Liver (tissue), 9 donors: Measurements from ENCODE around the gene SPRY2. TPM values are rescaled to one million over a fixed set of nuclear protein-coding genes. Genes with fewer than 3 reads are reported as not detected.

Experiments
- DNase-seq: peaks from one replicate; pipeline ENCODE4 v3.0.0-alpha.2; 2017; ENCODE audit warnings: low spot score
- H3K27ac ChIP-seq, 2 donors: one replicate each; pipeline ENCODE4 v1.7.0; 2013; ENCODE audit warnings: inconsistent platforms in 2 of 2, low read length in 2 of 2, control low read depth in 1 of 2, low read depth in 1 of 2, mild to moderate bottlenecking in 1 of 2
- H3K27me3 ChIP-seq, 4 donors: one replicate each; pipeline versions ENCODE4 v1.6.1 to v1.7.0; 2013; ENCODE audit warnings: low read length in 3 of 4, inconsistent platforms in 1 of 4, mild to moderate bottlenecking in 1 of 4, moderate library complexity in 1 of 4; ENCODE audit not compliant: control insufficient read depth in 4 of 4, insufficient read depth in 4 of 4
- H3K36me3 ChIP-seq, 4 donors: one replicate each; pipeline versions ENCODE4 v1.6.1 to v1.7.0; 2013; ENCODE audit warnings: low read length in 3 of 4, mild to moderate bottlenecking in 3 of 4, low read depth in 1 of 4, moderate library complexity in 1 of 4; ENCODE audit not compliant: control insufficient read depth in 4 of 4, insufficient read depth in 3 of 4
- H3K4me1 ChIP-seq, 4 donors: one replicate each; pipeline versions ENCODE4 v1.6.1 to v1.7.0; 2013; ENCODE audit warnings: low read length in 3 of 4, mild to moderate bottlenecking in 3 of 4, moderate library complexity in 1 of 4; ENCODE audit not compliant: control insufficient read depth in 4 of 4, insufficient read depth in 4 of 4
- H3K4me3 ChIP-seq, 3 donors: one replicate each; pipeline versions ENCODE4 v1.6.1 to v1.7.0; 2013; ENCODE audit warnings: low read length in 3 of 3, control low read depth in 1 of 3, low read depth in 1 of 3, mild to moderate bottlenecking in 1 of 3
- H3K9ac ChIP-seq, 2 donors: one replicate each; pipeline ENCODE4 v1.7.0; 2013; ENCODE audit warnings: low read length in 2 of 2, mild to moderate bottlenecking in 2 of 2, moderate library complexity in 2 of 2, control low read depth in 1 of 2, low read depth in 1 of 2
- H3K9me3 ChIP-seq, 4 donors: one replicate each; pipeline versions ENCODE4 v1.6.1 to v1.7.0; 2013; ENCODE audit warnings: low read length in 3 of 4; ENCODE audit not compliant: control insufficient read depth in 4 of 4
- EGR1 ChIP-seq, 2 donors: IDR thresholded peaks; 2 replicates each; pipeline ENCODE4 v1.6.1; 2016 to 2018; ENCODE audit warnings: antibody characterized with exemption in 2 of 2, low read depth in 2 of 2
- FOXA1 ChIP-seq: IDR thresholded peaks from 2 replicates; pipeline ENCODE4 v1.6.1; 2016; ENCODE audit warnings: antibody characterized with exemption
- FOXA2 ChIP-seq: IDR thresholded peaks from 2 replicates; pipeline ENCODE4 v1.6.1; 2016; ENCODE audit warnings: antibody characterized with exemption
- GABPA ChIP-seq, 2 donors: IDR thresholded peaks in 1 of 2; conservative IDR thresholded peaks in 1 of 2; 2 replicates each; pipeline ENCODE4 v1.6.1; 2016; ENCODE audit warnings: antibody characterized with exemption in 2 of 2, mild to moderate bottlenecking in 1 of 2, moderate library complexity in 1 of 2
- HNF4A ChIP-seq, 2 donors: conservative IDR thresholded peaks; 2 replicates each; pipeline ENCODE4 v1.6.1; 2016; ENCODE audit warnings: antibody characterized with exemption in 2 of 2, mild to moderate bottlenecking in 2 of 2
- HNF4G ChIP-seq: IDR thresholded peaks from 2 replicates; pipeline ENCODE4 v1.6.1; 2016; ENCODE audit warnings: antibody characterized with exemption
- JUND ChIP-seq, 2 donors: IDR thresholded peaks; 2 replicates each; pipeline ENCODE4 v1.6.1; 2016; ENCODE audit warnings: antibody characterized with exemption in 2 of 2
- NR2F2 ChIP-seq: IDR thresholded peaks from 2 replicates; pipeline ENCODE4 v1.6.1; 2016; ENCODE audit warnings: antibody characterized with exemption
- RAD21 ChIP-seq, 2 donors: IDR thresholded peaks; 2 replicates each; pipeline ENCODE4 v1.6.1; 2016; ENCODE audit warnings: antibody characterized with exemption in 2 of 2, mild to moderate bottlenecking in 2 of 2
- RXRA ChIP-seq, 2 donors: IDR thresholded peaks; 2 replicates each; pipeline ENCODE4 v1.6.1; 2017 to 2018; ENCODE audit warnings: antibody characterized with exemption in 2 of 2, mild to moderate bottlenecking in 1 of 2
- SP1 ChIP-seq: IDR thresholded peaks from 2 replicates; pipeline ENCODE4 v1.6.1; 2018; ENCODE audit warnings: antibody characterized with exemption, mild to moderate bottlenecking
- TAF1 ChIP-seq: conservative IDR thresholded peaks from 2 replicates; pipeline ENCODE4 v1.6.1; 2016; ENCODE audit warnings: antibody characterized with exemption, mild to moderate bottlenecking
- YY1 ChIP-seq: IDR thresholded peaks from 2 replicates; pipeline ENCODE4 v1.6.1; 2016; ENCODE audit warnings: antibody characterized with exemption, mild to moderate bottlenecking
- WGBS: extraction: QIAGEN DNeasy Blood & Tissue Kit; methylation state at CpG from one replicate; pipeline ENCODE4 v1.1.7; 2013; 5-methylcytosine and 5-hydroxymethylcytosine counted together
- polyA plus RNA-seq, 2 donors: library from polyadenylated mRNA; stranded (reverse) in 1 of 2; unstranded in 1 of 2; fragments of 200-250 nt in 1 of 2; fragments of >200 nt in 1 of 2; fragmentation: Nextera tagmentation in 1 of 2; extraction: Ambion mirVana in 1 of 2; gene quantifications; one replicate each; pipeline versions ENCODE4 v1.2.1 to v1.2.3, GENCODE V29; 2013 to 2015
- total RNA-seq, 2 donors: library from RNA; depleted of rRNA; stranded (reverse); fragments of >200 nt; gene quantifications; one replicate each; pipeline ENCODE4 v1.2.3, GENCODE V29; 2014
- TF ChIP-seq, protein P1 (sequence below): IDR thresholded peaks from 2 replicates; pipeline ENCODE4 v1.6.1; 2016; ENCODE audit warnings: antibody characterized with exemption, mild to moderate bottlenecking
- TF ChIP-seq, protein P2 (sequence below): IDR thresholded peaks from 2 replicates; pipeline ENCODE4 v1.6.1; 2016; ENCODE audit warnings: antibody characterized with exemption
- TF ChIP-seq, protein P3 (sequence below): IDR thresholded peaks from 2 replicates; pipeline ENCODE4 v1.6.1; 2016; ENCODE audit warnings: antibody characterized with exemption
- TF ChIP-seq, protein P4 (sequence below): fragments of 150-350 bp; IDR thresholded peaks from 2 replicates; pipeline ENCODE4 v1.5.1; 2017; ENCODE audit warnings: improper control_type of control experiment, low read depth, low read length; ENCODE audit not compliant: missing input control
- TF ChIP-seq, protein P5 (sequence below): IDR thresholded peaks from 2 replicates; pipeline ENCODE4 v1.6.1; 2016; ENCODE audit warnings: antibody characterized with exemption
- donor health status: healthy.
- donor health status: healthy.
- donor health status: healthy.
- donor health status: healthy.
- donor health status: healthy.

Gene SPRY2
- total and polyA plus RNA-seq, 4 donors = 4.8 to 20.1 (median 9.1) TPM

DNA sequence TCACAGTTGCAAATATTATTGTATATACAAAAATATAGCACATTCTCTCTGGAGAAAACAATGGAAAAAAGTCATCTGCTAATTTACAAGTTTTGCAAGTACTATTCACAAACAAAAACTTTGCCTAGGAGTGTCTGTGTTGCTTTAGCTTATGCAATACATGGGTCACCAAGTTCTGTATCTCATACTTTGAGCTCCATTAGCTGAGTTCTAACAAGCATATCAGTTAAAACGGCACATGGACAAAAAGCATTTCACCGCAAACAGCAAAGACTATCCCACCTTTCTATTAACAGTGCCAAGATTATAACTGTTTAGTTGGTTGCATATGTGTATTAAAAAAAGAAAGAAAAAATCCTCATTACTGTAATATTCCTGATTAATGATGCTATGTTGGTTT, 4.6 kb downstream of the SPRY2 start:
- whole genome bisulfite sequencing = 9% methylated on average over 2 of the region's 2 CpGs
- peaks cover 3 to 32% (median 24%) of the 10 kb centered on the region in 4 donors for H3K4me1 ChIP-seq

More for the DNA sequence above, 4.6 kb downstream of the SPRY2 start:
- Histone ChIP-seq H3K27me3 (no peaks in the 10 kb centered on the region), H3K9ac (peak overlapping the region in 1 of 2 donors; percentile 8), H3K9me3 (no peaks in the 10 kb centered on the region), H3K27ac (peak overlapping the region; percentile 38 to 62), H3K4me3 (peak overlapping the region in 2 of 3 donors; percentile 16 to 78), H3K36me3 (peaks cover 0 to 10% (median under 1%) of the 10 kb centered on the region in 4 donors)
- TF ChIP-seq HNF4G = peak; percentile 31
- TF ChIP-seq SP1 = peak; percentile 25
- peak; percentile 51 for TF ChIP-seq YY1
- TF ChIP-seq, protein P1, sequence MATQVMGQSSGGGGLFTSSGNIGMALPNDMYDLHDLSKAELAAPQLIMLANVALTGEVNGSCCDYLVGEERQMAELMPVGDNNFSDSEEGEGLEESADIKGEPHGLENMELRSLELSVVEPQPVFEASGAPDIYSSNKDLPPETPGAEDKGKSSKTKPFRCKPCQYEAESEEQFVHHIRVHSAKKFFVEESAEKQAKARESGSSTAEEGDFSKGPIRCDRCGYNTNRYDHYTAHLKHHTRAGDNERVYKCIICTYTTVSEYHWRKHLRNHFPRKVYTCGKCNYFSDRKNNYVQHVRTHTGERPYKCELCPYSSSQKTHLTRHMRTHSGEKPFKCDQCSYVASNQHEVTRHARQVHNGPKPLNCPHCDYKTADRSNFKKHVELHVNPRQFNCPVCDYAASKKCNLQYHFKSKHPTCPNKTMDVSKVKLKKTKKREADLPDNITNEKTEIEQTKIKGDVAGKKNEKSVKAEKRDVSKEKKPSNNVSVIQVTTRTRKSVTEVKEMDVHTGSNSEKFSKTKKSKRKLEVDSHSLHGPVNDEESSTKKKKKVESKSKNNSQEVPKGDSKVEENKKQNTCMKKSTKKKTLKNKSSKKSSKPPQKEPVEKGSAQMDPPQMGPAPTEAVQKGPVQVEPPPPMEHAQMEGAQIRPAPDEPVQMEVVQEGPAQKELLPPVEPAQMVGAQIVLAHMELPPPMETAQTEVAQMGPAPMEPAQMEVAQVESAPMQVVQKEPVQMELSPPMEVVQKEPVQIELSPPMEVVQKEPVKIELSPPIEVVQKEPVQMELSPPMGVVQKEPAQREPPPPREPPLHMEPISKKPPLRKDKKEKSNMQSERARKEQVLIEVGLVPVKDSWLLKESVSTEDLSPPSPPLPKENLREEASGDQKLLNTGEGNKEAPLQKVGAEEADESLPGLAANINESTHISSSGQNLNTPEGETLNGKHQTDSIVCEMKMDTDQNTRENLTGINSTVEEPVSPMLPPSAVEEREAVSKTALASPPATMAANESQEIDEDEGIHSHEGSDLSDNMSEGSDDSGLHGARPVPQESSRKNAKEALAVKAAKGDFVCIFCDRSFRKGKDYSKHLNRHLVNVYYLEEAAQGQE = peak; percentile 48
- peak; percentile 52 to 79 for TF ChIP-seq RXRA (IDR thresholded peaks at IDR 0.05)
- TF ChIP-seq, protein P2, sequence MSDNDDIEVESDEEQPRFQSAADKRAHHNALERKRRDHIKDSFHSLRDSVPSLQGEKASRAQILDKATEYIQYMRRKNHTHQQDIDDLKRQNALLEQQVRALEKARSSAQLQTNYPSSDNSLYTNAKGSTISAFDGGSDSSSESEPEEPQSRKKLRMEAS = peak; percentile 59
- peak; percentile 70 to 81 for TF ChIP-seq HNF4A (conservative IDR thresholded peaks at IDR 0.05)
- no peak for TF ChIP-seq GABPA (IDR thresholded peaks at IDR 0.05 in 1 of 2, conservative IDR thresholded peaks at IDR 0.05 in 1 of 2)
- TF ChIP-seq, protein P3, sequence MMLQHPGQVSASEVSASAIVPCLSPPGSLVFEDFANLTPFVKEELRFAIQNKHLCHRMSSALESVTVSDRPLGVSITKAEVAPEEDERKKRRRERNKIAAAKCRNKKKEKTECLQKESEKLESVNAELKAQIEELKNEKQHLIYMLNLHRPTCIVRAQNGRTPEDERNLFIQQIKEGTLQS = peak; percentile 78
- no peak for TF ChIP-seq NR2F2
- TF ChIP-seq, protein P4, sequence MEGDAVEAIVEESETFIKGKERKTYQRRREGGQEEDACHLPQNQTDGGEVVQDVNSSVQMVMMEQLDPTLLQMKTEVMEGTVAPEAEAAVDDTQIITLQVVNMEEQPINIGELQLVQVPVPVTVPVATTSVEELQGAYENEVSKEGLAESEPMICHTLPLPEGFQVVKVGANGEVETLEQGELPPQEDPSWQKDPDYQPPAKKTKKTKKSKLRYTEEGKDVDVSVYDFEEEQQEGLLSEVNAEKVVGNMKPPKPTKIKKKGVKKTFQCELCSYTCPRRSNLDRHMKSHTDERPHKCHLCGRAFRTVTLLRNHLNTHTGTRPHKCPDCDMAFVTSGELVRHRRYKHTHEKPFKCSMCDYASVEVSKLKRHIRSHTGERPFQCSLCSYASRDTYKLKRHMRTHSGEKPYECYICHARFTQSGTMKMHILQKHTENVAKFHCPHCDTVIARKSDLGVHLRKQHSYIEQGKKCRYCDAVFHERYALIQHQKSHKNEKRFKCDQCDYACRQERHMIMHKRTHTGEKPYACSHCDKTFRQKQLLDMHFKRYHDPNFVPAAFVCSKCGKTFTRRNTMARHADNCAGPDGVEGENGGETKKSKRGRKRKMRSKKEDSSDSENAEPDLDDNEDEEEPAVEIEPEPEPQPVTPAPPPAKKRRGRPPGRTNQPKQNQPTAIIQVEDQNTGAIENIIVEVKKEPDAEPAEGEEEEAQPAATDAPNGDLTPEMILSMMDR = no peak
- TF ChIP-seq FOXA1 = no peak
- peak; percentile 42 for TF ChIP-seq FOXA2
- TF ChIP-seq, protein P5, sequence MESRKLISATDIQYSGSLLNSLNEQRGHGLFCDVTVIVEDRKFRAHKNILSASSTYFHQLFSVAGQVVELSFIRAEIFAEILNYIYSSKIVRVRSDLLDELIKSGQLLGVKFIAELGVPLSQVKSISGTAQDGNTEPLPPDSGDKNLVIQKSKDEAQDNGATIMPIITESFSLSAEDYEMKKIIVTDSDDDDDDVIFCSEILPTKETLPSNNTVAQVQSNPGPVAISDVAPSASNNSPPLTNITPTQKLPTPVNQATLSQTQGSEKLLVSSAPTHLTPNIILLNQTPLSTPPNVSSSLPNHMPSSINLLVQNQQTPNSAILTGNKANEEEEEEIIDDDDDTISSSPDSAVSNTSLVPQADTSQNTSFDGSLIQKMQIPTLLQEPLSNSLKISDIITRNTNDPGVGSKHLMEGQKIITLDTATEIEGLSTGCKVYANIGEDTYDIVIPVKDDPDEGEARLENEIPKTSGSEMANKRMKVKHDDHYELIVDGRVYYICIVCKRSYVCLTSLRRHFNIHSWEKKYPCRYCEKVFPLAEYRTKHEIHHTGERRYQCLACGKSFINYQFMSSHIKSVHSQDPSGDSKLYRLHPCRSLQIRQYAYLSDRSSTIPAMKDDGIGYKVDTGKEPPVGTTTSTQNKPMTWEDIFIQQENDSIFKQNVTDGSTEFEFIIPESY = peak; percentile 35
- TF ChIP-seq TAF1 = no peak
- peak in 1 of 2 donors; percentile 30 for TF ChIP-seq JUND (IDR thresholded peaks at IDR 0.05)
- peak; percentile 50 to 51 for TF ChIP-seq RAD21 (IDR thresholded peaks at IDR 0.05)
- peak in 1 of 2 donors; percentile 25 for TF ChIP-seq EGR1 (IDR thresholded peaks at IDR 0.05; ENCODE audit: low read depth in 2 of 2)
- DNase-seq = no peak
